Measurements from ENCODE around the gene CNTN4. TPM values are rescaled to one million over a fixed set of nuclear protein-coding genes. Genes with fewer than 3 reads are reported as not detected.

Gene CNTN4
- total RNA-seq, 1 experiment from 2014 or later = 51.3 TPM

- Mint-ChIP-seq H3K36me3 (ENCODE audit: insufficient read depth, unreplicated experiment) (no peaks in the 10 kb centered on the region), H3K4me3 (ENCODE audit: unreplicated experiment) (no peak overlapping the region), H3K27ac (ENCODE audit: unreplicated experiment) (no peak overlapping the region), H3K9me3 (ENCODE audit: unreplicated experiment) (no peaks in the 10 kb centered on the region), H3K27me3 (ENCODE audit: insufficient read depth, unreplicated experiment) (no peaks in the 10 kb centered on the region), H3K4me1 (ENCODE audit: low read depth, unreplicated experiment) (peaks cover 7% of the 10 kb centered on the region)
- no peak overlapping the region for H3K4me3 ChIP-seq (ENCODE audit: low read depth, low read length)
- no peaks in the 10 kb centered on the region for H3K27me3 ChIP-seq (replicated peaks; ENCODE audit: control insufficient read depth, insufficient read depth, low read length)
- intact Hi-C loops (cut with micrococcal nuclease; ENCODE audit: unreplicated experiment) = no loop called here
- no peak for DNase-seq
- ChIA-PET POLR2A (no interaction called here), CTCF (no interaction called here)
- H3K9me3 ChIP-seq = no peaks in the 10 kb centered on the region
- no TSS peak for BruUV-seq (replicated peaks)
- H3K36me3 ChIP-seq (ENCODE audit: control insufficient read depth, insufficient read depth, low read length) = no peaks in the 10 kb centered on the region
- TF ChIP-seq CTCF (IDR thresholded peaks at IDR 0.05; ENCODE audit: insufficient read depth in 1 of 2, low read depth in 1 of 2, low read length in 1 of 2, severe bottlenecking in 1 of 2, unreplicated experiment in 1 of 2) = no peak
- H3K4me1 ChIP-seq = peaks cover 17% of the 10 kb centered on the region; the same call in 1 of the 2 replicates
Measured at GRCh38 chr3:3085782-3086181, 987.1 kb downstream of the CNTN4 start.

GRCh38 chr3:3086239-3086638, 987.6 kb downstream of the CNTN4 start:
- no peak for TF ChIP-seq CTCF (IDR thresholded peaks at IDR 0.05; ENCODE audit: insufficient read depth in 1 of 2, low read depth in 1 of 2, low read length in 1 of 2, severe bottlenecking in 1 of 2, unreplicated experiment in 1 of 2)
- Mint-ChIP-seq H3K36me3 (ENCODE audit: insufficient read depth, unreplicated experiment) (no peaks in the 10 kb centered on the region), H3K27me3 (ENCODE audit: insufficient read depth, unreplicated experiment) (no peaks in the 10 kb centered on the region), H3K9me3 (ENCODE audit: unreplicated experiment) (no peaks in the 10 kb centered on the region), H3K4me1 (ENCODE audit: low read depth, unreplicated experiment) (peaks cover 7% of the 10 kb centered on the region), H3K4me3 (ENCODE audit: unreplicated experiment) (no peak overlapping the region), H3K27ac (ENCODE audit: unreplicated experiment) (no peak overlapping the region)
- ChIA-PET POLR2A (no interaction called here), CTCF (no interaction called here)
- Histone ChIP-seq H3K9me3 (no peaks in the 10 kb centered on the region), H3K4me1 (peaks cover 17% of the 10 kb centered on the region; the same call in 1 of the 2 replicates), H3K36me3 (ENCODE audit: control insufficient read depth, insufficient read depth, low read length) (no peaks in the 10 kb centered on the region), H3K4me3 (ENCODE audit: low read depth, low read length) (no peak overlapping the region), H3K27me3 (replicated peaks; ENCODE audit: control insufficient read depth, insufficient read depth, low read length) (no peaks in the 10 kb centered on the region)
- BruUV-seq (replicated peaks) = no TSS peak
- intact Hi-C loops (cut with micrococcal nuclease; ENCODE audit: unreplicated experiment) = no loop called here
- no peak for DNase-seq

- ChIA-PET POLR2A (interaction anchor here (0.6 kb wide), 1 partner anchor 20 kb away, joined by 4 read pairs; no protein-coding TSS in a partner anchor), CTCF (no interaction called here)
- Mint-ChIP-seq H3K27me3 (ENCODE audit: insufficient read depth, unreplicated experiment) (no peaks in the 10 kb centered on the region), H3K4me1 (ENCODE audit: low read depth, unreplicated experiment) (peaks cover 7% of the 10 kb centered on the region), H3K36me3 (ENCODE audit: insufficient read depth, unreplicated experiment) (no peaks in the 10 kb centered on the region), H3K9me3 (ENCODE audit: unreplicated experiment) (no peaks in the 10 kb centered on the region), H3K4me3 (ENCODE audit: unreplicated experiment) (no peak overlapping the region), H3K27ac (ENCODE audit: unreplicated experiment) (no peak overlapping the region)
- TF ChIP-seq CTCF (IDR thresholded peaks at IDR 0.05; ENCODE audit: insufficient read depth in 1 of 2, low read depth in 1 of 2, low read length in 1 of 2, severe bottlenecking in 1 of 2, unreplicated experiment in 1 of 2) = no peak
- no TSS peak for BruUV-seq (replicated peaks)
- Histone ChIP-seq H3K9me3 (no peaks in the 10 kb centered on the region), H3K27me3 (replicated peaks; ENCODE audit: control insufficient read depth, insufficient read depth, low read length) (no peaks in the 10 kb centered on the region), H3K36me3 (ENCODE audit: control insufficient read depth, insufficient read depth, low read length) (no peaks in the 10 kb centered on the region), H3K4me3 (ENCODE audit: low read depth, low read length) (no peak overlapping the region), H3K4me1 (peaks cover 17% of the 10 kb centered on the region; the same call in 1 of the 2 replicates)
- intact Hi-C loops (cut with micrococcal nuclease; ENCODE audit: unreplicated experiment) = no loop called here
- DNase-seq = no peak
Measured at GRCh38 chr3:3087279-3087678, 988.6 kb downstream of the CNTN4 start.
